Lower leg skin (tissue), 4 donors: ENCODE results near the gene ISCA2. TPM values are rescaled to one million over a fixed set of nuclear protein-coding genes. Genes with fewer than 3 reads are reported as not detected.
"Not testable (repeated sequence)": the region's sequence is repeated elsewhere in the genome, so short reads cannot be mapped to it uniquely, and the experiment has no call there.

Source experiments
- DNase-seq, 2 donors: peaks; one replicate each; pipeline ENCODE4 v3.0.0-alpha.2; 2019; ENCODE audit warnings: low spot score in 2 of 2
- H3K4me3 ChIP-seq: fragments of 200-600 bp; sonication (generic); 2 replicates; pipeline ENCODE4 v1.5.1; 2017; ENCODE audit warnings: mild to moderate bottlenecking, low read depth; ENCODE audit not compliant: poor library complexity, severe bottlenecking
- CTCF ChIP-seq, 3 donors: fragments of 450-650 bp; IDR thresholded peaks; one replicate each; pipeline ENCODE4 v1.5.1; 2016; ENCODE audit warnings: antibody characterized with exemption in 3 of 3, mild to moderate bottlenecking in 3 of 3, moderate library complexity in 2 of 3
- POLR2A ChIP-seq, 2 donors: fragments of 450-650 bp; IDR thresholded peaks; one replicate each; pipeline ENCODE4 v1.6.1; 2016 to 2017; ENCODE audit warnings: antibody characterized with exemption in 2 of 2, mild to moderate bottlenecking in 1 of 2, moderate library complexity in 1 of 2
- WGBS, 2 donors: methylation state at CpG; one replicate each; pipeline ENCODE4 v1.1.5; 2018; 5-methylcytosine and 5-hydroxymethylcytosine counted together
- intact Hi-C: fragments of 100-400 bp; cut with DNase I; formaldehyde crosslinking; loops from one replicate; pipeline ENCODE4 v1.15.0; 2023; ENCODE audit warnings: low total_unique reads
- total RNA-seq, 4 donors: library from RNA; depleted of rRNA; stranded (reverse); fragments of >200 nt; gene quantifications; one replicate each; pipeline ENCODE4 v1.1.0, GENCODE V29; 2016

The ISCA2 gene
- total RNA-seq, 4 donors from 2014 or later, result 4.1 to 14.4 (median 12.4) TPM

GRCh38 chr14:74533576-74533975, 40.0 kb downstream of the ISCA2 start:
- 77 to 84% methylated on average over 7 of the region's 7 CpGs for WGBS, 2 donors
- H3K4me3 ChIP-seq, result no peak overlapping the region
- no peak for DNase-seq
- intact Hi-C loops, result no loop called here
- TF ChIP-seq CTCF (IDR thresholded peaks at IDR 0.05) (no peak), POLR2A (IDR thresholded peaks at IDR 0.05) (no peak)

DNA sequence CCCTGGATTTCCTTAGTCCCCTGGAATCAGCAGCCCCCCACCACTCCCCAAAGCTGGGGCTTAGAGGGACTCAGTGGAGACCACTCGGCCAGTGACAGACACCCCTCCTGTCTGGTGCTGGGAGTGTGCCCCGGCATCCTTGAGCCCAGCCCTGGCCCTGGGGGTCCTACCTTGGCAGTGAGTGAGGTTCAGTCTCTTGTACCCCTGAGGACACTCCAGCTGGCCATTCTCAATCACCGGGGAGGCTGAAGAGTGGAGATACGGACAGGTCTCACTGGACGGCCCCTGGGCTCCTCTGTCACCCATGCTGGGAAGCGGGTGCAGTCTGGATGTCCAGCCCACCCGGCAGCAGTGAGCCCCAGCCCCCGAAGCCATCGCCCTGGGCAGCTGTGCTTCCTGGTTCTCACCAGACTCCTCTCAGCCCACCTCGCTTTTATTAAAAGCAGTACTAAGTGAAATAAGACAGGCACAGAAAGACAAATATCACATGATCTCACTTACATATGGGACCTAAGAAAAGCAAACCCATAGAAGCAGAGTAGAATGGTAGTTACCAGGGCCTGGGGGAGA, 42.3 kb downstream of the ISCA2 start:
- 81 to 83% methylated on average over 7 to 10 of the region's 10 CpGs for WGBS, 2 donors
- intact Hi-C loops, result no loop called here
- DNase-seq, result no peak
- no peak for TF ChIP-seq CTCF (IDR thresholded peaks at IDR 0.05)
- TF ChIP-seq POLR2A (IDR thresholded peaks at IDR 0.05), result no peak
- no peak overlapping the region for H3K4me3 ChIP-seq

DNA sequence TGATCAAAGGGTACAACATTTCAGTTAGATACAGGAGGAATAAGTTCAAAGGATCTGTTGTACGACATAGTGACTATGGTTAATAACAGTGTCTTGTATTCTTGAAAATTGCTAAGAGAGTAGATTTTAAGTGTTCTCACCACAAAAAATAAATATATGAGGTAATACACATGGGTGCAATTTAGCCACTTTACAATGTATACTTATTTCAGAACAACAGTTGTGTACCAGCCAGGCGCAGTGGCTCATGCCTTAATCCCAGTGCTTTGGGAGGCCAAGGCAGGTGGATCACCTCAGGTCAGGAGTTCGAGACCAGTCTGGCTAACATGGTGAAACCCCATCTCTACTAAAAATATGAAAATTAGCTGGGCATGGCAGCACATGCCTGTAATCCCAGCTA, 42.8 kb downstream of the ISCA2 start:
- DNase-seq, H3K4me3 ChIP-seq, intact Hi-C loops: not testable (repeated sequence)
- 90 to 95% methylated on average over 3 of the region's 3 CpGs for WGBS, 2 donors

DNA sequence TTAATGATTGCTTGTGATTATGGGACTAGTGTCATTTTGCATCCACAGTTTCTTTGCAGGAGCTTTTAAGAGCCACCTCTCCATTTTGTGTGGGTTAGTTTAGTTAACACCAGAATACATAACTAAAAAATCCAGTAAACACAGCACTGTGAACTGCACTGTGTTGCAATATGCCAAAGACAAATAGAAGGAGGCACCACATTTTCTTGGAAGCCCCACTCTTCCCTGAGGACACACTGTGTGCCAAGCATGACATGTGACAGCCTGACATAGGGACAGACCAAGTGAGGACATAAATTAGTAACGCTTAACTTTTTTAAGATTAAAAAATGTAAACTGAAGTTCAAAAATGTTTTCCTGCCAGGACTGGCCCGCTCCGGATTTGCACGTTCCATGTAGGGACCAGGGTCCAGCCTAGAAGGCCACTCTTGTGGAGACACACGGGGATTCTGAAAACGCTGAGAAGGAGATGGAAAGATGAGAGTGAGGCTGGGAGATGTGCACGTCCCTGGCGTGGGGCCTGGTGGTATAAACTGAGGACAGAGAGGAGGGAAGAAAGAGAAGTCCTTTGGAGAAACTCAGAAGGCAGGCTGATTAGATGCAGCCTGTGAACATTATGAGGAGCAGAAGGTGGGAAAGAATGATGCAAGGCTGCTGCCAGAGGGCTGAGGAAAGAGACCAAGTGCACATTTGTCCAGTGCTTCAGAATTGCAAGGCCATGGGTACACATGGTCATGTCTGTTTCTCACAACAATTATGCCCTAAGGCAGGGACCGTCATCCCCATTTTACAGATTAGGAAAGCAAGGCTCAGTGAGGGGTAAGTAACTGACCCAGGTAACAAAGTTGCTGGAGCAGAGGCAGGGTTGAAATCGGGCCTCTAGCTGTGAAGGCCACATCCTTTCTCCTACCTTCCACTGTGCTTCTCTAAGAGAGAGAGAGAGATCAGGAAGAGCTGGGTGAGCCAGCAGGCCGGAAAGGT, 45.1 kb downstream of the ISCA2 start:
- intact Hi-C loops, result no loop called here
- 86 to 87% methylated on average over 11 of the region's 11 CpGs for WGBS, 2 donors
- no peak for DNase-seq
- no peak overlapping the region for H3K4me3 ChIP-seq
- TF ChIP-seq CTCF (IDR thresholded peaks at IDR 0.05), result no peak
- TF ChIP-seq POLR2A (IDR thresholded peaks at IDR 0.05), result no peak

DNA sequence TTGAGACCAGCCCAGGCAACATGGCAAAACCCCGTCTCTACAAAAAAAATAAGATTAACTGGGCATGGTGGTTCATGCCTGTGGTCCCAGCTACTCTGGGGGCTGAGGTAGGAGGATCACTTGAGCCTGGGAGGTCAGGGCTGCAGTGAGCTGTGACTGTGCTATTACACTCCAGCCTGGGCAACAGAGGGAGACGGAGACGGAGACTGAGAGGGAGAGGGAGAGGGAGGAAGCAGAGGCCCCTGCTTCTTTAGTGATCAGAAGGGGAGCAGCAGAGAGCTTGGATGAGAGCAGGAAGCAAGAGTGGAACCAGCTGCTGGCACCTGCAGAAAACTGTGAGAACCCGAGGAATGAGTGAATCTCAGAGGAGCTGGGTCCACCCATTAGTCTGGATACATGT, 45.9 kb downstream of the ISCA2 start:
- no peak for DNase-seq
- 86 to 92% methylated on average over 4 of the region's 4 CpGs for WGBS, 2 donors
- TF ChIP-seq POLR2A (IDR thresholded peaks at IDR 0.05) (no peak), CTCF (IDR thresholded peaks at IDR 0.05) (no peak)
- intact Hi-C loops, result no loop called here
- H3K4me3 ChIP-seq, result no peak overlapping the region

DNA sequence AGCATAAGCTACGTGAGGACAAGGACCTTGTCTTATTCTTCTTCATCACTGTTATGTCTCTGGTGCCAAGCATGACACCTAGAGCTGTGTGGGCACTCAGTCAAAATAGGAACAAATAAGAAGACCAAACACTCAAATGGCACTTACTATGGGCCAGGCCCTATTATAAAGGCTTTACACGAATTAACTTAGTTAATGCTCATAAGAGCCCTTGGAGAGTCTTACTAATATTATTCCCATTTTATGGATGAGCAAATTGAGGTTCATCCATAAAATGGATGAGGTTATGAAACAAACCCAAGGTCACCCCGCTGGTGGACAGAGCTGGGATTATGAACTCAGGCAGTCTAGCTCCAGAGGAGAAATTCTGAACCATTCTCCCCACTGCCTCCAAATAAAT, 47.7 kb downstream of the ISCA2 start:
- intact Hi-C loops, result no loop called here
- DNase-seq, result no peak
- H3K4me3 ChIP-seq, result no peak overlapping the region
- 86 to 94% methylated on average over 3 of the region's 3 CpGs for WGBS, 2 donors
- TF ChIP-seq CTCF (IDR thresholded peaks at IDR 0.05), result no peak
- TF ChIP-seq POLR2A (IDR thresholded peaks at IDR 0.05), result no peak
